Uterus (tissue), 4 donors: ENCODE measurements around the gene PPP1R7. TPM values are rescaled to one million over a fixed set of nuclear protein-coding genes. Genes with fewer than 3 reads are reported as not detected.
"Not testable (repeated sequence)": the region's sequence is repeated elsewhere in the genome, so short reads cannot be mapped to it uniquely, and the experiment has no call there.

ENCODE experiments used
- DNase-seq, 2 donors: peaks; one replicate each; pipeline ENCODE4 v3.0.0-alpha.2; 2019 to 2020
- H3K27ac ChIP-seq, 2 donors: fragments of 200-600 bp; sonication (generic); 1 replicate in 1 of 2; 2 replicates in 1 of 2; pipeline ENCODE4 v1.5.1; 2016 to 2018
- H3K27me3 ChIP-seq, 2 donors: fragments of 200-600 bp; sonication (generic); one replicate each; pipeline ENCODE4 v1.5.1; 2018 to 2019; ENCODE audit warnings: control low read depth in 1 of 2
- H3K36me3 ChIP-seq, 2 donors: fragments of 200-600 bp; sonication (generic); one replicate each; pipeline ENCODE4 v1.5.1; 2019; ENCODE audit warnings: control low read depth in 1 of 2
- H3K4me1 ChIP-seq, 2 donors: fragments of 200-600 bp; sonication (generic); one replicate each; pipeline ENCODE4 v1.5.1; 2018 to 2019; ENCODE audit warnings: control low read depth in 1 of 2
- H3K4me3 ChIP-seq, 2 donors: fragments of 200-600 bp; sonication (generic); 1 replicate in 1 of 2; 2 replicates in 1 of 2; pipeline ENCODE4 v1.5.1; 2018 to 2019; ENCODE audit warnings: mild to moderate bottlenecking in 1 of 2
- H3K9me3 ChIP-seq, 2 donors: fragments of 200-600 bp; sonication (generic); one replicate each; pipeline ENCODE4 v1.5.1; 2019; ENCODE audit warnings: control low read depth in 1 of 2
- CTCF ChIP-seq, 4 experiments: fragments of 200-600 bp in 2 of 4; fragments of 450-650 bp in 2 of 4; sonication (generic) in 2 of 4; IDR thresholded peaks; one replicate each; pipeline ENCODE4 v1.5.1; 2016 to 2019; ENCODE audit warnings: antibody characterized with exemption in 4 of 4, mild to moderate bottlenecking in 2 of 4, moderate library complexity in 1 of 4
- POLR2A ChIP-seq, 2 donors: fragments of 450-650 bp; IDR thresholded peaks; one replicate each; pipeline ENCODE4 v1.6.1; 2016; ENCODE audit warnings: antibody characterized with exemption in 2 of 2, mild to moderate bottlenecking in 1 of 2, moderate library complexity in 1 of 2
- intact Hi-C: fragments of 100-400 bp; cut with DNase I; formaldehyde crosslinking; loops from one replicate; pipeline ENCODE4 v1.15.1; 2023; ENCODE audit warnings: low total_unique reads
- total RNA-seq, 4 donors: library from RNA; depleted of rRNA in 3 of 4; stranded (reverse); fragments of >200 nt in 3 of 4; gene quantifications; one replicate each; pipeline versions ENCODE4 v1.1.0 to v1.2.4, GENCODE V29; 2014 to 2023
- donor health status: DM: yes; HTN: yes; CAD: no.

The PPP1R7 gene, protein sequence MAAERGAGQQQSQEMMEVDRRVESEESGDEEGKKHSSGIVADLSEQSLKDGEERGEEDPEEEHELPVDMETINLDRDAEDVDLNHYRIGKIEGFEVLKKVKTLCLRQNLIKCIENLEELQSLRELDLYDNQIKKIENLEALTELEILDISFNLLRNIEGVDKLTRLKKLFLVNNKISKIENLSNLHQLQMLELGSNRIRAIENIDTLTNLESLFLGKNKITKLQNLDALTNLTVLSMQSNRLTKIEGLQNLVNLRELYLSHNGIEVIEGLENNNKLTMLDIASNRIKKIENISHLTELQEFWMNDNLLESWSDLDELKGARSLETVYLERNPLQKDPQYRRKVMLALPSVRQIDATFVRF
- total RNA-seq = 10 to 100 TPM in 3 of 4 donors, 1 to 10 TPM in 1; 8.5 to 43.6 (median 30.0) TPM

- TF ChIP-seq POLR2A (IDR thresholded peaks at IDR 0.05) = peak in 1 of 2 donors; percentile 71
- TF ChIP-seq CTCF (IDR thresholded peaks at IDR 0.05) = peak in 2 of 4 experiments; percentile 18 to 24
- peak; percentile 92 to 93 for DNase-seq
- Histone ChIP-seq H3K4me1 (peaks cover 0 to 4% of the 10 kb centered on the region in 2 donors), H3K27ac (peak within 1 kb of the TSS; percentile 80 to 81), H3K9me3 (no peaks in the 10 kb centered on the region), H3K36me3 (no peaks in the 10 kb centered on the region), H3K4me3 (peak within 1 kb of the TSS; percentile 51 to 82), H3K27me3 (no peaks in the 10 kb centered on the region)
- intact Hi-C loops = no loop called here
Measured at GRCh38 chr2:241149925-241150659, at the start of gene PPP1R7. PPP1R7 (plus strand) TSS chr2:241150467; CDS start chr2:241150496, 29 bp downstream.

DNA sequence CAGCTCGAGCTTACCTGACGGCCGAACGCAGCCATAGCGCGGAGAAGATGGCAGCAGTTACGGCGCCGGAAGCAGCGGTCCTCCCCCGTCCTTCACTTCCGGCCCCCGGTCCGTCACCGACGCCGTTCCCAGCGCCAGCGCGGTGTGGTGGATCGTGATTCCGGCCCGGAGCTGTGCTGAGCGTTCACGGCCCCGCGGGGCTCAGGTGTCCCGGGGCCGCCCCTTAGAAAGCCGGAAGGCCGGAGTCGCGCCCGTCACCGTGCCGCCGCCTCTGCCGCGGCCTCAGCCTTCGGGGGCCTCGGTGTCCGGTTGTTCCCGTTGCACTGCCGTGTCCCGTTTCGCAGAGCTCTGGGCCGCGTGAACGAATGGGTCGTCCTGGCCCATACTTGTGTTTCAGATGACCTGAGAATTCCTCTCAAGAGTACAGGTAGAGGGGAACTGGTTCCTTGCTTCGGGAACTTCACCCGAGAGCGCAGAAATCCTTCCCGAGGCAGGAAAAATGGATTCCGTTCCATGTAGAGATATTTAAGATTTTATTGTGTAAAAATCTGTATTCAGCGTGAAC lies 47.9 kb upstream of the PPP1R7 start, which contains the start of gene MTERF4:
Gene MTERF4, minus strand, starts transcription at position 49 of the 565 bp plus-strand sequence. Its CDS starts 14 bp downstream, at position 35.
- Histone ChIP-seq H3K9me3 (no peaks in the 10 kb centered on the region), H3K27ac (peak within 1 kb of the TSS; percentile 87 to 93), H3K4me1 (no peaks in the 10 kb centered on the region), H3K27me3 (no peaks in the 10 kb centered on the region), H3K4me3 (peak within 1 kb of the TSS; percentile 70 to 90), H3K36me3 (no peaks in the 10 kb centered on the region)
- DNase-seq = peak; percentile 80 to 84
- TF ChIP-seq CTCF (IDR thresholded peaks at IDR 0.05) (peak in 1 of 4 experiments; percentile 3), POLR2A (IDR thresholded peaks at IDR 0.05) (peak; percentile 21 to 58)
- intact Hi-C loops = no loop called here

GRCh38 chr2:241103176-241103595 lies 47.1 kb upstream of the PPP1R7 start:
- no peaks in the 10 kb centered on the region for H3K36me3 ChIP-seq
- H3K9me3 ChIP-seq = no peaks in the 10 kb centered on the region
- peak overlapping the region; percentile 70 to 90 for H3K4me3 ChIP-seq
- no peaks in the 10 kb centered on the region for H3K27me3 ChIP-seq
- TF ChIP-seq CTCF (IDR thresholded peaks at IDR 0.05) = no peak
- no peak for TF ChIP-seq POLR2A (IDR thresholded peaks at IDR 0.05)
- intact Hi-C loops = no loop called here
- no peaks in the 10 kb centered on the region for H3K4me1 ChIP-seq
- no peak for DNase-seq
- H3K27ac ChIP-seq = peak overlapping the region; percentile 87 to 93

- intact Hi-C loops = not testable (repeated sequence)
Measured at GRCh38 chr2:241104611-241105010, 45.7 kb upstream of the PPP1R7 start.

DNA sequence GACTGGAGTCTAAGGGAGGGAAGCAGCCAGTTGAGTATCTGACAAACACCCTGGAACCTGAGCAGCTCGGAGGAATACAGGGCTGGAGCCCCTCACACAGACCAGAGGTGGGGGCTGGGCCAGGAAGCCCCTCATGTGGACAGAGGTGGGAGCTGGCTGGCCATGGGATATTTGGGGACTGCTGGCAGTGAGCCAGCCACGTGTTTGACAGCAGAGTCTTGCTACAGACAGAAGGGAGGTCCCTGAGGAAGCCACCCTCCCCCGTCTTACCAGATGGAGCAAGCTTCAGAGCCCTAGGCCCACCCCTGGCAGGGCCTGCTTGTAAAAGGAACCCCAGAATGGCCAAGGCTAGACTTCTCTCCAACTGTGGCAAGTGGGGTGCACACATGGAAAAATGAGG lies 44.6 kb upstream of the PPP1R7 start:
- H3K27me3 ChIP-seq = no peaks in the 10 kb centered on the region
- intact Hi-C loops = no loop called here
- H3K9me3 ChIP-seq = no peaks in the 10 kb centered on the region
- no peak for DNase-seq
- no peak overlapping the region for H3K4me3 ChIP-seq
- no peak for TF ChIP-seq CTCF (IDR thresholded peaks at IDR 0.05)
- TF ChIP-seq POLR2A (IDR thresholded peaks at IDR 0.05) = no peak
- no peaks in the 10 kb centered on the region for H3K4me1 ChIP-seq
- no peaks in the 10 kb centered on the region for H3K36me3 ChIP-seq
- H3K27ac ChIP-seq = no peak overlapping the region

More at GRCh38 chr2:241104611-241105010, 45.7 kb upstream of the PPP1R7 start:
- H3K4me1 ChIP-seq, H3K36me3 ChIP-seq, H3K27me3 ChIP-seq, H3K27ac ChIP-seq, H3K4me3 ChIP-seq, DNase-seq, H3K9me3 ChIP-seq: not testable (repeated sequence)
